Naive thymus-derived CD4-positive, alpha-beta T cell (primary cell): Measurements from ENCODE around the gene PDGFRB. TPM values are rescaled to one million over a fixed set of nuclear protein-coding genes. Genes with fewer than 3 reads are reported as not detected.
"Not testable (repeated sequence)": the region's sequence is repeated elsewhere in the genome, so short reads cannot be mapped to it uniquely, and the experiment has no call there.

Source experiments
- ATAC-seq: fragments of 150-1000 bp; cut with Tn5 transposase; 2 replicates; pipeline ENCODE4 v1.10.0; 2021; ENCODE audit warnings: mild to moderate bottlenecking, moderate library complexity
- CTCF ChIA-PET: fragments of 350-600 bp; sonication (Branson Sonifier 250); formaldehyde crosslinking; loops from one replicate; lab custom pipeline; 2021; ENCODE audit warnings: antibody characterized with exemption; lab: Charles Lee
- POLR2A ChIA-PET: fragments of 350-600 bp; sonication (Branson Sonifier 250); formaldehyde crosslinking; loops from one replicate; lab custom pipeline; 2021; ENCODE audit warnings: antibody characterized with exemption, inconsistent platforms; lab: Charles Lee
- DNase-seq, 9 donors: peaks; one replicate each; pipeline versions ENCODE4 v3.0.0 to v3.0.0-alpha.2; 2020 to 2022; ENCODE audit warnings: mixed read lengths in 1 of 9
- H3K27ac ChIP-seq: one replicate; pipeline ENCODE4 v1.7.0; 2013; ENCODE audit warnings: mild to moderate bottlenecking, low read depth, low read length, moderate library complexity
- H3K27me3 ChIP-seq, 2 donors: one replicate each; pipeline ENCODE4 v1.7.0; 2013; ENCODE audit warnings: low read length in 2 of 2, mild to moderate bottlenecking in 2 of 2, moderate library complexity in 2 of 2; ENCODE audit not compliant: control insufficient read depth in 2 of 2, insufficient read depth in 2 of 2
- H3K36me3 ChIP-seq, 3 experiments: 1 replicate in 2 of 3; 2 replicates in 1 of 3; pipeline ENCODE4 v1.7.0; 2013; ENCODE audit warnings: low read length in 3 of 3, mild to moderate bottlenecking in 3 of 3, moderate library complexity in 1 of 3; ENCODE audit not compliant: insufficient read depth in 3 of 3, control insufficient read depth in 2 of 3
- H3K4me1 ChIP-seq, 2 donors: one replicate each; pipeline ENCODE4 v1.7.0; 2013; ENCODE audit warnings: low read length in 2 of 2, mild to moderate bottlenecking in 2 of 2, moderate library complexity in 1 of 2; ENCODE audit not compliant: control insufficient read depth in 2 of 2, insufficient read depth in 2 of 2
- H3K4me3 ChIP-seq: 2 replicates; pipeline ENCODE4 v1.7.0; 2013; ENCODE audit warnings: mild to moderate bottlenecking, low read length
- H3K9me3 ChIP-seq, 3 experiments: 1 replicate in 2 of 3; 2 replicates in 1 of 3; pipeline ENCODE4 v1.7.0; 2013; ENCODE audit warnings: low read length in 3 of 3; ENCODE audit not compliant: control insufficient read depth in 2 of 3
- H3K27ac Mint-ChIP-seq, 9 donors: one replicate each; pipeline ENCODE4 v1.8.0; 2020 to 2022; ENCODE audit warnings: mixed read lengths in 9 of 9, mild to moderate bottlenecking in 8 of 9, moderate library complexity in 5 of 9, inconsistent platforms in 2 of 9
- H3K27me3 Mint-ChIP-seq, 5 donors: one replicate each; pipeline ENCODE4 v1.8.0; 2021 to 2022; ENCODE audit warnings: mixed read lengths in 5 of 5, mild to moderate bottlenecking in 1 of 5
- H3K36me3 Mint-ChIP-seq, 5 donors: one replicate each; pipeline ENCODE4 v1.8.0; 2020 to 2022; ENCODE audit warnings: mixed read lengths in 5 of 5, mild to moderate bottlenecking in 3 of 5, inconsistent platforms in 1 of 5
- H3K4me1 Mint-ChIP-seq, 7 donors: one replicate each; pipeline ENCODE4 v1.8.0; 2020 to 2022; ENCODE audit warnings: mixed read lengths in 7 of 7, mild to moderate bottlenecking in 3 of 7, inconsistent platforms in 1 of 7
- H3K4me3 Mint-ChIP-seq, 10 donors: one replicate each; pipeline ENCODE4 v1.8.0; 2020 to 2022; ENCODE audit warnings: mild to moderate bottlenecking in 10 of 10, mixed read lengths in 10 of 10, moderate library complexity in 6 of 10, inconsistent platforms in 2 of 10
- H3K9me3 Mint-ChIP-seq, 11 donors: one replicate each; pipeline ENCODE4 v1.8.0; 2020 to 2022; ENCODE audit warnings: mixed read lengths in 11 of 11, mild to moderate bottlenecking in 4 of 11, inconsistent platforms in 1 of 11, moderate library complexity in 1 of 11
- intact Hi-C, 2 donors: fragments of 100-400 bp; cut with micrococcal nuclease; formaldehyde crosslinking; loops; one replicate each; pipeline ENCODE4 v1.15.1; 2023
- polyA plus RNA-seq, 2 donors: library from polyadenylated mRNA; unstranded; fragments of 300-500 nt; fragmentation: Illumina TruSeq; gene quantifications; one replicate each; pipeline ENCODE4 v1.2.3, GENCODE V29; 2021
- total RNA-seq, 6 experiments: library from RNA in 5 of 6; stranded (reverse) in 5 of 6; gene quantifications; 1 replicate in 5 of 6; 2 replicates in 1 of 6; pipeline ENCODE4 v1.2.3 and lab custom pipeline; 2021 to 2026

The PDGFRB gene
- total and polyA plus RNA-seq, 7 experiments from 2014 or later: 0.37 to 8.5 (median 2.9) TPM; not detected in 3

DNA sequence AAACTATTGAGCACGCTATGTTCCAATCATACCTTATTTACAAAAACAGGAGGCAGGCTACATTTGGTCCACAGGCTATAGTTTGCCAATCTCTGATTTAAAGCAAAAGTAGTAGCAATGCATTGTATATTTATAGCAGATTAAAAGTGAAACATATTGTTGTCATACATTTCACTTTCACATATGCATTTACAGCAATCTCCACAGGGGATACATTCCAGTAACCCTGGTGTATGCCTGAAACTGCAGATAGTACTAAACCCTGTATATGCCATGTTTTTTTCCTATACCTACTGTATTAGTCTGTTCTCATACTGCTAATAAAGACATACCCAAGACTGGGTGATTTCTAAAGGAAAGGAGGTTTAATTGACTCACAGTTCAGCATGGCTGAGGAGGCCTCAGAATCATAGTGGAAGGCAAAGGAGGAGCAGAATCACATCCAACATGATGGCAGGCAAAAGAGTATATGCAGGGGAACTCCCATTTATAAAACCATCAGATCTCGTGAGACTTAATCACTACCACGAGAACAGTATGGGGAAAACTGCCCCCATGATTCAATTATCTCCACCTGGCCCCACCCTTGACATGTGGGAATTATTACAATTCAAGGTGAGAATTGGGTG, 63.4 kb downstream of the PDGFRB start:
- Histone ChIP-seq H3K4me3 (no peak overlapping the region), H3K27me3 (no peaks in the 10 kb centered on the region), H3K27ac (no peak overlapping the region), H3K4me1 (no peaks in the 10 kb centered on the region), H3K9me3 (no peaks in the 10 kb centered on the region), H3K36me3 (no peaks in the 10 kb centered on the region)
- POLR2A ChIA-PET: no interaction called here
- H3K4me1 Mint-ChIP-seq: peaks cover 0 to 9% (median 0%) of the 10 kb centered on the region in 7 donors
- ATAC-seq (no peak), DNase-seq (no peak)
- H3K36me3 Mint-ChIP-seq: no peaks in the 10 kb centered on the region
- CTCF ChIA-PET: no interaction called here
- no peak overlapping the region for H3K4me3 Mint-ChIP-seq
- peaks cover 23 to 62% (median 42%) of the 10 kb centered on the region in 5 donors for H3K27me3 Mint-ChIP-seq
- intact Hi-C loops: no loop called here
- H3K27ac Mint-ChIP-seq: no peak overlapping the region
- H3K9me3 Mint-ChIP-seq: peaks cover 0 to 1% (median 0%) of the 10 kb centered on the region in 11 donors

DNA sequence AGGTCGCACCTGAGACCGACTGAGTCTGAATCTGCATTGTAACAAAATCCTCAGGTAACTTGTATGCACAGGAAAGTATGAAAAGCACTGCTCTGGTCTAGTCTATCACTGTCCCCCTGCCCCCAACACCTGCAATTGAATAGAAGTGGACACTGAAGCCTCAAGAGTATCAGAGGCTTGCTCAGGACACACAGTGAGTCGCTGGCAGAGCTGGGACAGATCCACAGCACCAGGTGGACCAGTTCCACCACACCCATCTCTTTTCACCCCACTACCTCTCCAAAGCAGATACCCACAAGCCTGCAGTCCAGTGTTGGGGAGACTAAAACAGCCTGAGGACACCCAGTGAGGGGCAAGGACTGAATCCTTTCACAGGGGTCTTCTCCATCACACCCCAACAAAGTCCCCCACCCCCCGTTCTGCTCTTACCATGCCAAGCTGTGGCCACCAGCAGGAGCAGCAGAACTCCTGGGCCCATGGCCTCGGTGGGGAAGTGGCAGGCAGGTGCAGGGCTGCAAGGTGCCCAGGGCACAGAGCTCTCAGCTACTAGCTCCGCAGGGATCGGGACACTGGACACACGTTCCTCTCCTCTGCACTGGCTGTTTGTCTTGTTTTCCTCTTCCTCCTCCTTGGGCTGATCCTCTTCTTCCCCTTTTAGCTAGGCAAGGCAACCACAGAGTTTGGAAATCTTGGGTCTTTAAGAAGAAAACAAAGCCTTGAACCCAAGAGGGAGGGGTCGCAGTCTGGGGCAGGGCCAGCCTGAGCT, 69.5 kb downstream of the PDGFRB start, which contains the start of gene CSF1R:
Gene CSF1R (minus strand): TSS at position 605 of the 766 bp plus-strand sequence. CDS start 127 bp downstream, at position 478.
- ChIA-PET CTCF (no interaction called here), POLR2A (no interaction called here)
- ATAC-seq: peak; percentile 36
- Histone ChIP-seq H3K36me3 (no peaks in the 10 kb centered on the region), H3K9me3 (no peaks in the 10 kb centered on the region), H3K27me3 (peaks cover 0 to 3% of the 10 kb centered on the region in 2 donors), H3K27ac (no peak within 1 kb of the TSS), H3K4me3 (no peak within 1 kb of the TSS), H3K4me1 (no peaks in the 10 kb centered on the region)
- intact Hi-C loops: no loop called here
- no peak for DNase-seq
- H3K27me3 Mint-ChIP-seq: peaks cover 41 to 68% (median 52%) of the 10 kb centered on the region in 5 donors
- peak within 1 kb of the TSS in 1 of 10 donors; percentile 1 for H3K4me3 Mint-ChIP-seq
- peaks cover 0 to 3% (median 0%) of the 10 kb centered on the region in 11 donors for H3K9me3 Mint-ChIP-seq
- H3K27ac Mint-ChIP-seq: no peak within 1 kb of the TSS
- peaks cover 0 to 3% (median 0%) of the 10 kb centered on the region in 5 donors for H3K36me3 Mint-ChIP-seq
- peaks cover 0 to 5% (median 0%) of the 10 kb centered on the region in 7 donors for H3K4me1 Mint-ChIP-seq

DNA sequence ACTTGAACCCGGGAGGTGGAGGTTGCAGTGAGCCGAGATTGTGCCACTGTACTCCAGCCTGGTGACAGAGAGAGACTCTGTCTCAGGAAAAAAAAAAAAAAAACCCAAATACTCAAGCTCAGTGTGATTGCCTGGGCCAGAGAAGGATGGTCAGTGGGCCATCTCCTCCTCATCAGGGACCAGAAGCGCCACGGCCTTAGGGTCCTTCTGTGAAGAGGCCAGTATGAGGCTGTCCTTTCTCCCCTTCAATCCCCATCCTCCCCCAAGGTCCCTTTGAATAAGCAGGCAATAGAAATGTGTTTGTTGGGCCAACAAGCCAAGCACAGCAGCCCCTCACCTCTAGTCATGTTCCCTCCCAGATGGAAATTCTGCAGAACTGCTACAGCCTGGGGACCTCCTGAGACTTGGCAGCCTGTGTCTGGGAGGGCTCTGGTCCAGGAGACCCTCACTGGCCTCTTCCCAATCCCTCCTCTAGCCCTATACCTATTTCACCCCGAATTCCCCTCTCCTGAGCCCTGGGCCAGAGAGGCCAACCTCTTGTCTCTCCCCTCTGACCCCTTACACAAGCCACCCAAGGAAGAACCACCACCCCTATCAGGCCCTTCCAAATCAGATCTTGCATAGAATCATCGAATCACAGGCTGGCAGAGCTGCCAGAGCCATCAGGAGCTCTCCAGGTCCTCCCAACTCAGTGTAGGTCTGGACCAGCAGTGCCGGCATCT, 70.3 kb downstream of the PDGFRB start:
- Histone ChIP-seq H3K4me1 (no peaks in the 10 kb centered on the region), H3K27me3 (peaks cover 0 to 3% of the 10 kb centered on the region in 2 donors), H3K27ac (no peak overlapping the region), H3K9me3 (no peaks in the 10 kb centered on the region), H3K4me3 (no peak overlapping the region), H3K36me3 (no peaks in the 10 kb centered on the region)
- H3K27me3 Mint-ChIP-seq: peaks cover 39 to 68% (median 49%) of the 10 kb centered on the region in 5 donors
- no peak overlapping the region for H3K27ac Mint-ChIP-seq
- no peak for ATAC-seq
- POLR2A ChIA-PET: no interaction called here
- CTCF ChIA-PET: no interaction called here
- no peak overlapping the region for H3K4me3 Mint-ChIP-seq
- H3K4me1 Mint-ChIP-seq: peaks cover 0 to 5% (median 0%) of the 10 kb centered on the region in 7 donors
- DNase-seq: no peak
- intact Hi-C loops: no loop called here
- peaks cover 0 to 3% (median 0%) of the 10 kb centered on the region in 5 donors for H3K36me3 Mint-ChIP-seq
- peaks cover 0 to 3% (median 0%) of the 10 kb centered on the region in 11 donors for H3K9me3 Mint-ChIP-seq

DNA sequence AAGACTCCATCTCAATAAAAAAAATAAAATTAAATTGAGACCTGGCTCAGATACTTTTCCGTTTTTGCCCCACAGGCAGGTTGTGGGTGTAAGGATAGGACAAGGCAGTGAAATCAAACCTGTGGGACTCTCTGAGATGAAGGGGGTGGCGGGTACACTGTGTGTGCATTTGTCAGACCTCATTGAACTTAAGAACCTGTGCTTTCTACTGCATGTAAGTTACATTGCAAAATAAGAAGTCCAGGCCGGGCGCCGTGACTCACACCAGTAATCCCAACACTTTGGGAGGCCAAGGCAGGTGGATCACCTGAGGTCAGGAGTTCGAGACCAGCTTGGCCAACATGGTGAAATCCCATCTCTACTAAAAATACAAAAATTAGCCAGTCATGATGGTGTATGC, 70.9 kb downstream of the PDGFRB start:
- H3K4me3 Mint-ChIP-seq, H3K27ac Mint-ChIP-seq, H3K27ac ChIP-seq, H3K36me3 Mint-ChIP-seq, H3K9me3 ChIP-seq, CTCF ChIA-PET, H3K4me1 Mint-ChIP-seq, POLR2A ChIA-PET, H3K9me3 Mint-ChIP-seq, H3K27me3 ChIP-seq, H3K4me3 ChIP-seq, H3K4me1 ChIP-seq, intact Hi-C loops, H3K36me3 ChIP-seq, ATAC-seq: not testable (repeated sequence)
- peak in 1 of 9 donors; percentile 7 for DNase-seq
- H3K27me3 Mint-ChIP-seq: peaks cover 39 to 65% (median 48%) of the 10 kb centered on the region in 5 donors

DNA sequence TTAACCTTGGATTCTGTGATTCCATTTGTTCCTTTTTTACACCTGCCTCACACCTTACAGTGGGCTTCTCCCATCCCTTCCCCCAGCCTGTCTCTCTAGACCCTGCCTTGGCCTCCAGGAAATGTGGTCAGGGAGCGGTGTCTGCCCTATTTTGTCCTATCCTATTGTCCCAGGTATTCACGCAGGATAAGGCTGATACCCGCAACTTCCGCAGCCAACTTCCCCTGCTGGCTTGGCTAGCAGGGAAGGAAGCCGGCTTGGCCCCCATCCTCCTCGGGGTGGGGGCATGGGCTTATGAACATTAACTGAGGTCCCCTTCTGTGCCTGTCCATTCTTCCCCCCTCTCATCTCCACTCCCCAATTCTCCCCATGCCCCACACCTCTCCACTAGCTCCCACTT, 72.8 kb downstream of the PDGFRB start:
- Histone ChIP-seq H3K4me3 (no peak overlapping the region), H3K27ac (no peak overlapping the region), H3K36me3 (no peaks in the 10 kb centered on the region), H3K4me1 (no peaks in the 10 kb centered on the region), H3K27me3 (peaks cover 0 to 3% of the 10 kb centered on the region in 2 donors), H3K9me3 (no peaks in the 10 kb centered on the region)
- ATAC-seq (no peak), DNase-seq (peak in 1 of 9 donors; percentile 4)
- no peak overlapping the region for H3K27ac Mint-ChIP-seq
- peaks cover 0 to 5% (median 0%) of the 10 kb centered on the region in 7 donors for H3K4me1 Mint-ChIP-seq
- intact Hi-C loops: no loop called here
- H3K27me3 Mint-ChIP-seq: peaks cover 32 to 47% (median 41%) of the 10 kb centered on the region in 5 donors
- POLR2A ChIA-PET: no interaction called here
- CTCF ChIA-PET: no interaction called here
- no peak overlapping the region for H3K4me3 Mint-ChIP-seq
- peaks cover 0 to 3% (median 0%) of the 10 kb centered on the region in 11 donors for H3K9me3 Mint-ChIP-seq
- peaks cover 0 to 3% (median 0%) of the 10 kb centered on the region in 5 donors for H3K36me3 Mint-ChIP-seq

DNA sequence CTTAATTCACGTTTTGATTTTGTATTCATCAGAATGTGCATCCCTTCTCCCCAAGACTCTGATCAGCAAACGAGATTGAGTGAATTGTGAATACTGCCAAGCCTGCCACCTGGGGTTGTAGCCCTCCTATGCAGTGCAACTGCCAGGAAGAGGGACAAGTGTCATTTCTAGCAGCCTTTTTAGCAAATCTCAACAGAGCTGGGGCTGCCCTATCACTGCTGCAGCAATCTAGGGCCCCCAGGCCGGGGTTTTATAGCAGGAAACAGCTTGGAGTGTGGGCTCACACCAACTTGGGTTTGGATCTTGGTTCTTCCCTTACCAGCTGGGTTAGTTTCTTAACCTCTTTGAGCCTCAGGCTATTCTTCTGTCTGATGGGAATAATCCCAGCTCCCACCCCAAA, 73.3 kb downstream of the PDGFRB start:
- ATAC-seq: peak; percentile 34
- peak in 1 of 9 donors; percentile 20 for DNase-seq
- H3K36me3 ChIP-seq: no peaks in the 10 kb centered on the region
- Mint-ChIP-seq H3K9me3 (peaks cover 0 to 3% (median 0%) of the 10 kb centered on the region in 11 donors), H3K36me3 (peaks cover 0 to 3% (median 0%) of the 10 kb centered on the region in 5 donors), H3K4me3 (no peak overlapping the region), H3K4me1 (peaks cover 0 to 5% (median 0%) of the 10 kb centered on the region in 7 donors), H3K27me3 (peaks cover 31 to 43% (median 36%) of the 10 kb centered on the region in 5 donors), H3K27ac (no peak overlapping the region)
- peaks cover 0 to 3% of the 10 kb centered on the region in 2 donors for H3K27me3 ChIP-seq
- ChIA-PET POLR2A (no interaction called here), CTCF (no interaction called here)
- H3K4me3 ChIP-seq: no peak overlapping the region
- intact Hi-C loops: no loop called here
- H3K9me3 ChIP-seq: no peaks in the 10 kb centered on the region
- H3K4me1 ChIP-seq: no peaks in the 10 kb centered on the region
- H3K27ac ChIP-seq: no peak overlapping the region
